HG03025 (cell line): ENCODE measurements around the gene PMEL.
A peak's percentile ranks its signal among the peaks of the same experiment; 100 is the strongest.
"Not testable (repeated sequence)": the region's sequence is repeated elsewhere in the genome, so short reads cannot be mapped to it uniquely, and the experiment has no call there.

ENCODE experiments used
- ATAC-seq: cut with Tn5 transposase; IDR thresholded peaks from one replicate; pipeline ENCODE4 v1.9.1; 2021; ENCODE audit warnings: mild to moderate bottlenecking, moderate library complexity; ENCODE audit not compliant: unreplicated experiment, low FRiP score

The PMEL gene

DNA sequence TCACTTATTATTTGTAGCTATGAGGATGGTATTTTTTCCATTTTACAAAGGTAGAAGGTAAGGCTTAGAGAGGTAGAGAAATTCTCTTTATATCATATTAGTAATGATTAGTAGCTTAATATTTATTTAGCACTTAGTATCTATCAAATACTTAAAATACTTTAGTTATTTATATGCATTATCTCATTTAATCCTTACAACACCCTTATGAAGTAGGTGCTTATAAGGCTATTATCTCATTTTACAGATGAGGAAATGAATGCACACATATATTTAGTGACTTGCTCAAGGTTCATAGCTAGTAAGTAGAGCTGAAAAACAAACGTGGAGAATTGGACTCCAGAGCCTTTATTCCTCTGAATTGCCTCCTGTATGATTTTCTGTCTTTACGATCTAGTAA is 19.0 kb upstream of the PMEL start:
- no peak for ATAC-seq

DNA sequence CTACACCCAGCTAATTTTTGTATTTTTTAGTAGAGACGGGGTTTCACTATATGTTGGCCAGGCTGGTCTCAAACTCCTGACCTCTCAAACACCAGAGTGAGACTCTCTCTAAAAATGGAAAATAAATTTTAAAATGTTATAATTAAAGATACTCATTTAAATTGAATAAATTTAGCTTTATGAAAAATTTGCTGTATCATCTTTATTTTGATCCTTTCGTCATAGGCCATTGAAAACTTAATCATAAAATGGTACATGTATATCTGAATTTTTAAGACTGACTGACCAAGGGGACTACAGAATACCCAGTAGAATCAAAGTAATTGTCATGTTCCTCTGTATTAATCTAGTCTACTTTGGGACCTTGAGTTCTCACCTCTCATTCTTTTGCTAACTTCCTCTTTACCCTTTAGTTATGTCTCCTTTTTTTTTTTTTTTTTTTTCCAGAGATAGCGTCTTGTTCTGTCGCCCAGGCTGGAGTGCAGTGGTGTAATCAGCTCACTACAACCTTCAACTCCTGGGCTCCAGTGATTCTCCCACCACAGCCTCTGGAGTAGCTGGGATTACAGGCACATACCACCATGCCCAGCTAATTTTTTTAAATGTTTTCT is 17.5 kb upstream of the PMEL start:
- no peak for ATAC-seq

DNA sequence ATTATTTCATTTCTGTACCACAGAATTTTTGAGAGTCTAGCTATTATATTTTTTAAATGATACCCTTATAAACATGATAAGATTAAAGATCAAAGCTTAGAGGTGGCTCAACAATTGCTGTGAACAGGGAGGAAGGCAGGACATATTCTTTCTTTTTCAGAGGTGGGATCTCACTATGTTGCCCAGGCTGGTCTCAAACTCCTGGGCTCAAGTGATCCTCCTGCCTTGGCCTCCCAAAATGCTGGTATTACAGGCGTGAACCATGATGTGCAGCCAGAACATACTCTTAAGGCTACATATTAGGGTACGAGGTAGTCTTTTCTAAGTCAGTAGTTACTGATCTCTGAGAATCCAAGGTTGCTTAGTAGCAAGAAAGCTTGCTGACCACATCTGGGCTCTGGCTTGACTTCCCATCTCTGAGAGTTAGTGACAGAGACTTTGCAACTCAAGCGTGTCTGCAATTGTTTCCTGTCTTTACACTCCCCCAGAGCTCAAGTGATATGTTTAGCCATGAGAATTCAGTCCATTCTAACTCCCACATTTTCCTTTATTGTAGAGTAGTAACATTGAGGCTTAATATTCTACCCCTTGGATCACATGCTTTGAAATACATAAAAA is 16.6 kb upstream of the PMEL start:
- peak; percentile 53 for ATAC-seq

DNA sequence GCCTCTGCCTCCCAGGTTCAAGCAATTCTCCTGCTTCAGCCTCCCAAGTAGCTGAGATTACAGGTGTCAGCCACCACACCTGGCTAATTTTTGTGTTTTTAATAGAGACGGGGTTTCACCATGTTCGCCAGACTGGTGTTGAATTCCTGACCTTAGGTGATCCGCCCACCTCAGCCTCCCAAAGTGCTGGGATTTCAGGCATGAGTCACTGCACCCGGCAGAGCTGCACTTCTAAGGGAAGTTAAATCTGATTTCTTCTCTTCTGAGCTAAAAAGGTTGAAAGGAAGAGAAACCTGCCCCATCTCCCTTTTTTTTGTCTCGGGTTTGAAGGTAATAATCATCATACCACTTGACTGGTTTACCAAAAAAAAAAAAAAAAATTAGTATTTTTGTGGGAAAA is 16.0 kb upstream of the PMEL start:
- not testable (repeated sequence) for ATAC-seq

DNA sequence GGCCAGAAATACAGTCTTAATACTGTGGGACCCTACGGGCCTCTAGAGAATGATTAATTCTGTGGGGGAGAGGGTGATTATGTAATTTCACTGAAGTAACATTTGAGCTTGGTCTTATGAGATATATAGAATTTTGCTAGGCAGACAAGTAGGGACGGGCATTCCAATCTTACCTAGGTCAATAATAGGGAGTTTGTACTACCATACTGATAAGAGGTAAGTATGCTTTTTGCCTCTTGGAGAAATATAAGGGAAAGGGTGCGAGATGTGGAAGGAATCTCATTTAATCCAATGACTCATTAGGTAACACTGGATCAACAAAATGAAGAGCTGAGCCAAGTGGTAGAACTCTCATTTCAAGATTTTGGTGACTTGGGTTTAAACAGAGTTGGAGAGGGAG is 13.2 kb upstream of the PMEL start:
- ATAC-seq: no peak

DNA sequence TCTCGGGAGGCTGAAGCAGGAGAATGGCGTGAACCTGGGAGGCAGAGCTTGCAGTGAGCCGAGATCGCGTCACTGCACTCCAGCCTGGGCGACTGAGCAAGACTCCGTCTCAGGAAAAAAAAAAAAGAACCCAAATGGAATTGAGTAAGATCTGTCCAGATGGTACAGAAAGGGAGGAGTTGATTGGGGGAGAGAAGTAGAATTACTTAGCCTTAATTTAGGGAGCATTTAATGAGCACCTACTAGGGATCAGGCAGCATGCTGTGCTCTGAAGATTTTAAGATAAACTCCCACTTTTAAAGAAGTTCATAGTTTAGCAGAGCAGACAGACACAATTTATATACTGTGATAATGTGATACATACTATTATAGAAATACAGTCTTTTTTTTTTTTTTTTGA is 12.6 kb upstream of the PMEL start:
- no peak for ATAC-seq

DNA sequence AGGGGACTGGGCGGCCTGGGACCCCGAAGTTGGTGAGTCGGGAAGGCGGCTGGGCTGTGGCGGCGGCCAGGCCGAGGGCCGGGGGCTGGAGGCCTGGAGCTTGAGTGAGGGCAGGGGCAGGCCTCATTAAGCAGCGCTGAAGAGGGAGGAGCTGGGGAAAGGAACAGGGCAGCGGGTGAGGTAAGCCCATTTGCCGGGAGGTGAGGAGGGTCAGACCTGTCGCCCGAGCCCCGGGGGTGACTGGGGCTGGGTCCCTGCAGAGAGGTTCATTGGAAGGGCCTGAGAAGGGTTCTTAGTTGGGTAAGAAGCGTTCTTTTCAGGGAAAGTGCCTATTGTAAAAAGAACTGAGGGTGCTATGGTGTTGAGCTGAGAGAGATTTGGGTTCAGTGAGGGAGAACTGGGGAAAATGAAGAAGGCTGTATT is 8.5 kb upstream of the PMEL start:
- ATAC-seq: peak; percentile 16

DNA sequence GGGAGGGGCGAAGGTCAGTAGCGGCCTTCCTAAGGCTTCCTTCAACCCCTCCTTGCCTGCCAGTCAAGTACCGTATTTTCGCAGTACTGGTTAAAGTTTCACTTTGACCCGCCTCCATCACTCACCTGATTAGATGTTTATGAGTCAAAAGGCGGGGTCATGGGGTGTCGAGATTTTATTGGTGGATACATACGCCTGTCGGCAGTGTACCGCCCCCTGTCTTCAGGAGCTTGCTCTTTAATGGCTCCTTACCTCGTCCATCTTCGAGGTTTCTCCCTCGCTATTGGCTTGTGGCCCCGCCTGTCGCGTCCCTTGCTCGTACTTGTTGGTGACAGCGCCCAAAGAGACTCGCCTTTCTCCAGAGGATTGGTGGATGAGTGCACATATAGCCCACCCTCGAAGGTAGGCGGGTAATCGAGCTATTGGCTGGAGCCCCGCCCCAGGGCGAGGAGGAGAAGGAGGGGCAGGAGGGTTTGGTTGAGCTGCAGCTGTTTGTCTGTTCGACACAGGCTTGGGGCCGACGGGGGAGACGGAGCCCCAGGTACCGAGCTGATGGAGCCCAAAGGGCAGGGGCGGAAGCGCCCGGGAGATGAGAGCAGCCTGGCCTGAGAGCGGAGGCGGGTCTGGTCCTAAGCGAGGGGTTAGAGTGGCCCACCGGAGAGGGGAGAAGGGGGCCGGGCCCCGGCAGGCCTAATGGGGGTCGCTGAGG is 7.9 kb upstream of the PMEL start, which contains the start of gene RAB5B:
Gene RAB5B, plus strand, starts transcription at position 480 of the 709 bp plus-strand sequence. CDS start 12,883 bp downstream, outside the sequence.
- peak; percentile 91 for ATAC-seq

DNA sequence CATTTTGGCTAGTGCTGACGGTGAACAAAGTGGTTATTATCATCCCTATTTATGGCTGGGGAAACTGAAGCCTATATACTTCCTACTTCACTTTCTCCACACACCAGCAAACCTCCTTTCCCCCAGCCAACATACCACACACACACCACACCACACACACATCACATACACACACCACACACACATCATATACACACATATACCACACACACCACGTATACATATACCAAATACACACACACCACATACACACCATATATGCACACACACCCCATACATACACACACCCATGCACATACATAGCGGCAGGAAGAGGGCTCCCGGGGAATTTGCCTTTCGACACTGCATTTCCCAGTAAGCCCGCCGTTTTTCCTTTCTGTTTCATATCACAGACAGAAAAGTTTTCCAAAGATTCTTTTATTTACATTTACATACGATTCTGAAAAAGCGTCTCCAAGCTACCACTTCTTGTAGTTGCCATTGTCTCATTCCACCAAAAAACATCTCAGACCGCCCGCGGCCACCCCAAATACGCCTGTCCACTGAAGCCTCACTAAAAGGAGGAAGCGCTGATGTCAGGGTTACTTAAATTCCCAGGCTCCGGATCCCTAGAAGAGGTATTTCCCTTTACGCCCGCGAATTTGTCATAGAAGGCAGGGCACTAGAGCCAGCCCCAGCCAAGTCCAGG is 7.2 kb upstream of the PMEL start:
- ATAC-seq: no peak

DNA sequence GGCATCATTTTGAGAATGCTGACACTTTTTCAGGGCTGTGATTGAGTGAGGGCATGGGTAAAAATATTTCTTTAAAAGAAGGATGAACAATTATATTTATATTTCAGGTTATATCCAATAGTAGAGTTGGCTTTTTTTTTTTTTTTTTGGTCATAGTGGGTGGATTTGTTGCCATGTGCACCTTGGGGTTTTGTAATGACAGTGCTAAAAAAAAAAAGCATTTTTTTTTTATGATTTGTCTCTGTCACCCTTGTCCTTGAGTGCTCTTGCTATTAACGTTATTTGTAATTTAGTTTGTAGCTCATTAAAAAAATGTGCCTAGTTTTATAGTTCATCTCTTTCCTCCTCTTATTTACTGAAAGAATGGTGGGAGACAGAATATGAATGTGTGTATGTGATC is 6.6 kb upstream of the PMEL start:
- ATAC-seq: no peak

DNA sequence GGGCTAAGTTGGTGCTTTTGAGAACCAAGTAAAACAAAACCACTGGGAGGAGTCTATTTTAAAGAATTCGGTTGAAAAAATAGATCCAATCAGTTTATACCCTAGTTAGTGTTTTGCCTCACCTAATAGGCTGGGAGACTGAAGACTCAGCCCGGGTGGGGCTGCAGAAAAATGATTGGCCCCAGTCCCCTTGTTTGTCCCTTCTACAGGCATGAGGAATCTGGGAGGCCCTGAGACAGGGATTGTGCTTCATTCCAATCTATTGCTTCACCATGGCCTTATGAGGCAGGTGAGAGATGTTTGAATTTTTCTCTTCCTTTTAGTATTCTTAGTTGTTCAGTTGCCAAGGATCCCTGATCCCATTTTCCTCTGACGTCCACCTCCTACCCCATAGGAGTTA is 6.2 kb upstream of the PMEL start:
- no peak for ATAC-seq

- no peak for ATAC-seq
Measured at GRCh38 chr12:55970775-55971174, 4.9 kb upstream of the PMEL start.

GRCh38 chr12:55969356-55969755 is 3.5 kb upstream of the PMEL start:
- ATAC-seq: no peak

GRCh38 chr12:55966408-55967281 is 803 bp upstream of the PMEL start, which contains the start of gene CDK2:
CDK2 (plus strand) TSS chr12:55966830; CDS start chr12:55967009, 179 bp downstream.
- peak; percentile 86 for ATAC-seq

DNA sequence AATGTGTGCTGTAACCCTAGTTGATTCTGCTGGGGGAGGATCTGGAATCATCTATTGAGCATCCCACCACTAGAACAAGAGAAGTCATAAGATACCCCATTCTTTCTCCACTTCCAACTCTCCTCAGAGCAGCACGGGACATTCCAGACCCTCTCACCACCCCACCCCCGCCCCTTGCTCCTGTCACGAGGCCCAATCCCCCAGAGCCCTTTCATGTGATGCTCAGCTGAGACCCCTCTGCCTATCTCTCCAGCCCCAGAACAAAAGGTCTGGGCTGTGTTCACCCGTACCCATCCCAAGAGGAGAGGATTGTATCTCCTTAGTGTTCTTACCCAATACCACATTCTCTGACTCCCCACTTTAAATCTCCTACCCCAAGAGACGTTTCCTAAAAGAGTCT is 602 bp downstream of the PMEL start:
- ATAC-seq: no peak

DNA sequence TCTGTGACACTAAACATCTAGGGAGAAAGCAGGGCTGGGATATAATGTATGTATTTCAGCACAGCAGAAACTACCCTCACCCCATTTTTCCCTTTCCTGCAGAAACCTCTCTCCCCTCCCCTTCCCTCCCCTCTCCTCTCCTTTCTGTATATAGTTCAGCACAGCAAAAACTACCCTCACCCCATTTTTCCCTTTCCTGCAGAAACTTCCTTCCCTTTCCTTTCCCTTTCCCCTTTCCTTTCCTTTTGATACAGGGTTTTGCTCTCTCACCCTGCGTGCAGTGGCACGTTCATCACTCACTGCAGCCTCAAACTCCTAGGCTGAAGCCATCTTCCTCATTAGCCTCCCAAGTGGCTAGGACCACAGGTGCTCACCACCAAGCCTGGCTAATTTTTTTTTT is 2.1 kb downstream of the PMEL start:
- no peak for ATAC-seq

GRCh38 chr12:55957106-55957859 is 8.6 kb downstream of the PMEL start:
- ATAC-seq: no peak

DNA sequence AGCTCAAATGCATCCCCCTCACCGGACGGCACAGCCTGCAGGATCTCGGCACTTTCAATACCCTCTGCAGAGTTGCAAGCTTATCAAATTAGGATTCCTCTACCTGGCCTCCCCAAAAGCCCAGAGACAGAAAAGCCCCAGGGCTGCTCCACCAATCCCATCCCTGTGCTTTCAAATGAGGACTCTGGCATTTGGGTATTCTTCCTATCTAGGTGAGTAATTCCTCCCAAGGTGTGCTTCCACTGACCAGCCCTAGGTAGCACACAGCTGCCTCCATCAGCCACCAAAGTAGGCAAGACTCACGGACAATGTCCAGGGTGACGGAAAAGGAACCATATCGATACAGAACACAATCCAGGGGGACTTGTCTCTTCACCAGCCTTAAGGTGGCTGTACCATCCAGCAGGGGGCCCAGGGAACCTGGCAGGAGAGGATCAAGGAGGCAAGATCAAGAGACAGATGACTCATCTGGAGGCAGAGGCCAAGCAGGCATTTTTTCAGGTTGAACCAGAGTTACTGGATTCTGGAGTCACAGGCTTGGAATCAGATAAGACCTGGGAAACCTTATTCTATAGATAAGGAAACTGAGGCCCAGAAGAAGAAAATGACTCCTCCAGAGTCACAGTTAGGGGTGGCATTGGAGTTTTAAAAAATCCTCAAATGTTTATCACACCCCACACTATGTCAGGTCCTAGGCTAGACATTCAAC is 9.9 kb downstream of the PMEL start:
- ATAC-seq: no peak

GRCh38 chr12:55955344-55955743 is 10.5 kb downstream of the PMEL start:
- ATAC-seq: no peak
